HEK293T (cell line): ENCODE results near the gene CDK5R1.

ENCODE experiments used
- L3MBTL2 ChIP-seq: fragments of 450-650 bp; conservative IDR thresholded peaks from 2 replicates; pipeline ENCODE4 v1.6.1; 2016; ENCODE audit warnings: mild to moderate bottlenecking
- SUZ12 ChIP-seq: fragments of 450-650 bp; IDR thresholded peaks from 2 replicates; pipeline ENCODE4 v1.6.1; 2016; ENCODE audit warnings: mild to moderate bottlenecking

DNA sequence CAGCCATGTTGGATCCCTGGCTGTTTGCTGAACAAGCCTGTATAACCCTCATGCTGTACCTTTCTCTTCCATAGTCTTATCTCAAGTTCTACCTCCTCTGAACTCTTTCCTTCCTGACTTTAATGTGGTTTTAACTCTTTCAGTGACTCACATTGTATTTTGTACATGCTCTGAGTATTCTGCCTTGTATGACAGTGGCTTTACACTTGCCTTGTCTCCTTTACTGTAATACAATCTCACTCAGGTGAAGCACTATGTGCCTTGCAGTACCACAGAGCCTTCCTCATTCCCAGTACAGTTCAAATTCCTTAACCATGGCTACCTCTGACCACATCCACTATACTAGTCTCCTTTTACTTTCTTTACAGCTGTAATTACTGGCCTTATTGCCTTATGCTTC lies 28.4 kb upstream of the CDK5R1 start:
- TF ChIP-seq SUZ12 (no peak), L3MBTL2 (no peak)
